Endothelial cell of hepatic sinusoid (primary cell): ENCODE measurements around the gene NFE2.

Experiments
- in situ Hi-C: cut with HindIII; loops from 2 replicates; pipeline ENCODE4 v1.10.0; 2017; ENCODE audit warnings: low sequenced_read_pairs

The NFE2 gene

DNA sequence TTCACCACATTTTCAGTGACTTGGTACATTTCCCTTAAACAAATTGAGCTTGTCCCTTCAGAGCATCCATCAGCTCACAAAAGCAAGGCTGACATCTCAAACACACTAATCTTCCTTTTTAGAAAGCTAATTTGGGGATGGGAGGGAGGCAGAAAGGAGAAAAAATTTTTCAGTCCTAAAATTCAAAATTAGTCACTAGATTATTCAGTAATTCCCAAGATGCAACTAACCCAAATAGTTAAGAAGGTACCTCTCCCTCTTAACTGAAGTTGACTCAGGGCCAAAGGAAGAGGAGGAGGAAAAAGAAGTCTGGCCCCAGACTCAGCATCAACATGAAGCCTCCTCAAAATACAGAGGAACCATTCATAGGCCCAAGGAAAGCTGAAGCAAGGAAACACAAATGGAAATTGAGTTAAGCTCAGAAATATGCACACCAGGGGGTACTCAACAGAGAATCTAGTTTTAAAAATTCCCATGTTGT lies 42.6 kb downstream of the NFE2 start:
- in situ Hi-C loops: no loop called here

GRCh38 chr12:54257332-54257731 lies 43.5 kb downstream of the NFE2 start:
- in situ Hi-C loops: no loop called here

DNA sequence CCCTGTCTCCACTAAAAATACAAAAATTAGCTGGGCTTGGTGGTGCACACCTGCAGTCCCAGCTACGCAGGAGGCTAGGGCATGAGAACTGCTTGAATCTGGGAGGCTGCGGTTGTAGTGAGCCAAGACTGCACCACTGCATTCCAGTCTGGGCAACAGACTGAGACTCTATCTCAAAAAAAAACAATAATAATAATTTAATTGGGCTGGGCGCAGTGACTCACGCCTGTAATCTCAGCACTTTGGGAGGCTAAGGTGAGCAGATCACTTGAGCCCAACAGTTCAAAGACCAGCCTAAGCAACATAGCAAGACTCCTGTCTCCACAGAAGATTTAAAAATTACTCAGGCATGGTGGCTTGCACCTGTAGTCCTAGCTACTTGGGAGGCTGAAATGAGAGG lies 47.6 kb downstream of the NFE2 start:
- in situ Hi-C loops: no loop called here

- in situ Hi-C loops: no loop called here
These were observed 49.0 kb downstream of the NFE2 start for GRCh38 chr12:54251667-54252284.

GRCh38 chr12:54249489-54249888 lies 51.3 kb downstream of the NFE2 start:
- in situ Hi-C loops: no loop called here

DNA sequence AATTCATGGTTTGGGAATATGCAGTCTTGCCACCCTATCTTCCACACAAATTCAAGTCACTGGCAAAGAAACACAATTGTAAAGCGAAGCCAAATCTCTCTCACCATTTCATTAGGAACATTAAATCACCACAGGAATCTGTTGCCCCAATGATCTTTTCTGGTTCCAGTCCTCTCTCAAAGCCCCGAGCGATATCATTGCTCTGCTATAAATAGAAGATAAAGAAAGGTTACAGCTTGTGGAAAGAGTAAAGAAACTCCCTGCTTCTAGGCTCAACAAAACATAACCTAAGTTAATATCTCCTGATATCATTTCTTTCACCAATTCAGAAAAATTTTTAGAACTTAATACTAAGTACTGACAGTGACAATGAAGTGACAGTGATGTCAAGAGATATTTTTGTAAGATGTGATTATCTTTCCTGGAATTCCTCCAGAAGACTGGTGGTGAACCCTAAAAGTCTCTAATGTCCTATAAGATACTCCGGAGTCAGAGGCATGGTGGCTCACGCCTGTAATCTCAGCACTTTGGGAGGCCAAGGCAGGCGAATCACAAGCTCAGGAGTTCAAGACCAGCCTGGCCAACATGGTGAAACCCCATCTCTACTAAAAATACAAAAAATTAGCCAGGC lies 54.7 kb downstream of the NFE2 start:
- in situ Hi-C loops: no loop called here
